Mammary epithelial cell (primary cell): ENCODE measurements around the gene NME7.

Source experiments
- EZH2 ChIP-seq: IDR thresholded peaks from 2 replicates; pipeline ENCODE4 v1.6.1; 2012; ENCODE audit warnings: low read length, inconsistent platforms, borderline replicate concordance
- TF ChIP-seq, protein P1 (sequence below), 2 donors: IDR thresholded peaks in 1 of 2; conservative IDR thresholded peaks in 1 of 2; 2 replicates each; pipeline ENCODE4 v1.5.1; 2011 to 2012; ENCODE audit warnings: inconsistent platforms in 2 of 2, low read length in 2 of 2, mild to moderate bottlenecking in 2 of 2, control low read depth in 1 of 2, low read depth in 1 of 2; ENCODE audit not compliant: insufficient read depth in 1 of 2; ENCODE audit errors: extremely low read depth in 1 of 2

GRCh38 chr1:169338617-169339016, 29.0 kb downstream of the NME7 start:
- TF ChIP-seq, protein P1, sequence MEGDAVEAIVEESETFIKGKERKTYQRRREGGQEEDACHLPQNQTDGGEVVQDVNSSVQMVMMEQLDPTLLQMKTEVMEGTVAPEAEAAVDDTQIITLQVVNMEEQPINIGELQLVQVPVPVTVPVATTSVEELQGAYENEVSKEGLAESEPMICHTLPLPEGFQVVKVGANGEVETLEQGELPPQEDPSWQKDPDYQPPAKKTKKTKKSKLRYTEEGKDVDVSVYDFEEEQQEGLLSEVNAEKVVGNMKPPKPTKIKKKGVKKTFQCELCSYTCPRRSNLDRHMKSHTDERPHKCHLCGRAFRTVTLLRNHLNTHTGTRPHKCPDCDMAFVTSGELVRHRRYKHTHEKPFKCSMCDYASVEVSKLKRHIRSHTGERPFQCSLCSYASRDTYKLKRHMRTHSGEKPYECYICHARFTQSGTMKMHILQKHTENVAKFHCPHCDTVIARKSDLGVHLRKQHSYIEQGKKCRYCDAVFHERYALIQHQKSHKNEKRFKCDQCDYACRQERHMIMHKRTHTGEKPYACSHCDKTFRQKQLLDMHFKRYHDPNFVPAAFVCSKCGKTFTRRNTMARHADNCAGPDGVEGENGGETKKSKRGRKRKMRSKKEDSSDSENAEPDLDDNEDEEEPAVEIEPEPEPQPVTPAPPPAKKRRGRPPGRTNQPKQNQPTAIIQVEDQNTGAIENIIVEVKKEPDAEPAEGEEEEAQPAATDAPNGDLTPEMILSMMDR (conservative IDR thresholded peaks at IDR 0.05 in 1 of 2, IDR thresholded peaks at IDR 0.05 in 1 of 2; ENCODE audit: extremely low read depth in 1 of 2, insufficient read depth in 1 of 2, low read depth in 1 of 2, low read length in 2 of 2), result no peak
- TF ChIP-seq EZH2, result no peak
